Stomach (tissue), 9 donors: ENCODE results near the gene DYRK1A. TPM values are rescaled to one million over a fixed set of nuclear protein-coding genes. Genes with fewer than 3 reads are reported as not detected.

Source experiments
- DNase-seq, 2 donors: peaks; one replicate each; pipeline versions ENCODE4 v3.0.0 to v3.0.0-alpha.2; 2013 to 2019
- H3K27ac ChIP-seq, 5 donors: fragments of 200-600 bp in 4 of 5; sonication (generic) in 4 of 5; one replicate each; pipeline ENCODE4 v1.5.1; 2013 to 2019; ENCODE audit warnings: mild to moderate bottlenecking in 1 of 5, moderate library complexity in 1 of 5
- H3K27me3 ChIP-seq, 3 donors: fragments of 200-600 bp; sonication (generic); one replicate each; pipeline ENCODE4 v1.5.1; 2017 to 2019; ENCODE audit warnings: mixed run types in 1 of 3
- H3K36me3 ChIP-seq, 4 donors: fragments of 200-600 bp; sonication (generic); 1 replicate in 3 of 4; 2 replicates in 1 of 4; pipeline ENCODE4 v1.5.1; 2016 to 2019
- H3K4me1 ChIP-seq, 4 donors: fragments of 200-600 bp; sonication (generic); one replicate each; pipeline ENCODE4 v1.5.1; 2016 to 2019
- H3K4me3 ChIP-seq, 4 donors: fragments of 200-600 bp; sonication (generic) in 3 of 4; one replicate each; pipeline ENCODE4 v1.5.1; 2016 to 2019; ENCODE audit warnings: mild to moderate bottlenecking in 1 of 4
- H3K9me3 ChIP-seq, 4 donors: fragments of 200-600 bp; sonication (generic); one replicate each; pipeline ENCODE4 v1.5.1; 2016 to 2019
- EP300 ChIP-seq: sonication (generic); formaldehyde crosslinking; IDR thresholded peaks from one replicate; pipeline ENCODE4 v1.6.1; 2017; ENCODE audit warnings: antibody characterized with exemption
- POLR2A ChIP-seq, 4 donors: fragments of 450-650 bp; IDR thresholded peaks; one replicate each; pipeline ENCODE4 v1.6.1; 2016; ENCODE audit warnings: antibody characterized with exemption in 4 of 4, control low read depth in 2 of 4, mild to moderate bottlenecking in 1 of 4, moderate library complexity in 1 of 4
- POLR2AphosphoS5 ChIP-seq, 3 donors: sonication (generic); formaldehyde crosslinking; IDR thresholded peaks; one replicate each; pipeline ENCODE4 v1.6.1; 2016; ENCODE audit warnings: antibody characterized with exemption in 3 of 3
- whole genome bisulfite sequencing, 5 donors: extraction: QIAGEN DNeasy Blood & Tissue Kit in 3 of 5; methylation state at CpG; one replicate each; pipeline versions ENCODE4 v1.1.5 to v1.1.7; 2013 to 2018; 5-methylcytosine and 5-hydroxymethylcytosine counted together
- intact Hi-C: fragments of 100-400 bp; cut with DNase I; formaldehyde crosslinking; loops from one replicate; pipeline ENCODE4 v1.15.1; 2023; ENCODE audit warnings: low total_unique reads
- polyA plus RNA-seq, 3 donors: library from polyadenylated mRNA; stranded (reverse); fragments of 200-250 nt; gene quantifications; one replicate each; pipeline ENCODE4 v1.2.3, GENCODE V29; 2013
- total RNA-seq, 5 donors: library from RNA; depleted of rRNA; stranded (reverse); fragments of >200 nt; gene quantifications; one replicate each; pipeline versions ENCODE4 v1.1.0 to v1.2.3, GENCODE V29; 2014 to 2016
- TF ChIP-seq, protein P1 (sequence below), 7 experiments: fragments of 450-650 bp in 4 of 7; fragments of 200-600 bp in 3 of 7; sonication (generic) in 3 of 7; IDR thresholded peaks; one replicate each; pipeline ENCODE4 v1.5.1; 2016 to 2019; ENCODE audit warnings: antibody characterized with exemption in 7 of 7, control low read depth in 2 of 7, mild to moderate bottlenecking in 1 of 7
- donor health status: healthy with polysubstance abuse.
- donor health status: Bipolar disorder and iron deficiency.
- donor health status: healthy.

The DYRK1A gene
- total and polyA plus RNA-seq, 8 donors: 10.1 to 124 (median 67.0) TPM

DNA sequence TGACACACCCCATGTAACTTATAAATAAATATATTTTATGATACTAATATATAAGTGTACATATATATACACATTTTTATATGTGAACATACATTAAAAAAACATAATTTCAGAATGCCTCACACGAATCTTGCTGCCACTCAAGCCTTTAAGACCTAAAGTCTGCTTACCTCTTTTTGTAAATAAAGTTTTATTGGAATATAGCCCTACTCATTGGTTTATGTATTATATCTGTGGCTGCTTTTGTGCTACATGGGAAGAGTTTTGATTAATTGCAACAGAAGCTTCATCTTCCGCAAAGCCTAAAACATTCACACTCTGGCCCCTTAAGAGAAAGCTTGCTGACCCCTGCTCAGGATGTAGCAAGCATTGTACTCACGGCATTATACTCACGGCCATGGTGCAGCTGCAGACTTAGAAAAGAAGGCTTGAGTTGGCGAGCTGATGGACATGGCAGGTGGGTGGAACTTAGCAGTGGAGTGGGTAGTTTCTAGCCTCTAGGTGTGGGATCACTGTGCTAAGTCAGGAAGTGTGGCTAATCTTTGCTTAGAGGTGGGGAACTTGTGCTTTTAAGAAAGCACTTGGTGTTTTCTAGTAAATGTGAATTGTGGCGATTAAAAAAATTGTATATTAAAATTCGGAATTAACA, 80.8 kb downstream of the DYRK1A start:
- DNase-seq: no peak
- H3K4me1 ChIP-seq: peaks cover 38 to 95% (median 64%) of the 10 kb centered on the region in 4 donors
- TF ChIP-seq POLR2AphosphoS5 (IDR thresholded peaks at IDR 0.05) (no peak), POLR2A (IDR thresholded peaks at IDR 0.05) (no peak), EP300 (no peak)
- TF ChIP-seq, protein P1, sequence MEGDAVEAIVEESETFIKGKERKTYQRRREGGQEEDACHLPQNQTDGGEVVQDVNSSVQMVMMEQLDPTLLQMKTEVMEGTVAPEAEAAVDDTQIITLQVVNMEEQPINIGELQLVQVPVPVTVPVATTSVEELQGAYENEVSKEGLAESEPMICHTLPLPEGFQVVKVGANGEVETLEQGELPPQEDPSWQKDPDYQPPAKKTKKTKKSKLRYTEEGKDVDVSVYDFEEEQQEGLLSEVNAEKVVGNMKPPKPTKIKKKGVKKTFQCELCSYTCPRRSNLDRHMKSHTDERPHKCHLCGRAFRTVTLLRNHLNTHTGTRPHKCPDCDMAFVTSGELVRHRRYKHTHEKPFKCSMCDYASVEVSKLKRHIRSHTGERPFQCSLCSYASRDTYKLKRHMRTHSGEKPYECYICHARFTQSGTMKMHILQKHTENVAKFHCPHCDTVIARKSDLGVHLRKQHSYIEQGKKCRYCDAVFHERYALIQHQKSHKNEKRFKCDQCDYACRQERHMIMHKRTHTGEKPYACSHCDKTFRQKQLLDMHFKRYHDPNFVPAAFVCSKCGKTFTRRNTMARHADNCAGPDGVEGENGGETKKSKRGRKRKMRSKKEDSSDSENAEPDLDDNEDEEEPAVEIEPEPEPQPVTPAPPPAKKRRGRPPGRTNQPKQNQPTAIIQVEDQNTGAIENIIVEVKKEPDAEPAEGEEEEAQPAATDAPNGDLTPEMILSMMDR (IDR thresholded peaks at IDR 0.05): no peak
- H3K27me3 ChIP-seq: no peaks in the 10 kb centered on the region
- intact Hi-C loops: no loop called here
- H3K9me3 ChIP-seq: no peaks in the 10 kb centered on the region
- H3K27ac ChIP-seq: no peak overlapping the region
- WGBS, 5 donors: 79 to 97% (median 88%) methylated on average over 7 of the region's 7 CpGs
- no peaks in the 10 kb centered on the region for H3K36me3 ChIP-seq
- H3K4me3 ChIP-seq: no peak overlapping the region

DNA sequence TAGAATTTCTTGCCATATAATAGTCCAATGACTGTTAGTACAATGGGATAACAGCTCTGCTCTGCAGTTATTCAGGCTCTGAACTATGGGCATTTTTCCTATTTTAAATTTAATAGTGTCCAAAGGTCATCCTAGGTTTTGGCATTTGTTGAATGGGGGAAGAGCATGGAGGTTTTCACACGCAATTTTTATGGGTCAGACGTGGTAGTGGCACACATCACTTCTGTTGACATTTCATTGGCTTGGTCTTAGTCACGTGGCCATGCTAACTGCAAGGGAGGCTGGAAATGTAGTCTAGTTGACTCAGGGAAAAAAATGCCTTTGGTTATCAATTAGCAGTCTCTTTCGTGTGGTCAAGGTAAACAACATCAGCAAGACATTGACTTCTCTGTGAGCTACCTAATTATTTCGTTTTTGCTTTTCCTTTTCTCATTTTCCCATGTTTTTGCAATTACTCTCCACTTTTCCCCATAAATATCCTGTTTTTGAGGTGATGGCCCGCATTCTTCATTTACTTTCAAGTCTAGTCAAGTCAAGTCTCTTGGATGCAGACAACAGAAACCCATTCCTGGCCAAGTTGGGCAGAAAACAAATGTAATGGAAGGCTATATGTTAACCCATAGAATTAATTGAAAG, 82.8 kb downstream of the DYRK1A start:
- Histone ChIP-seq H3K9me3 (no peaks in the 10 kb centered on the region), H3K4me3 (no peak overlapping the region), H3K27me3 (no peaks in the 10 kb centered on the region), H3K36me3 (no peaks in the 10 kb centered on the region), H3K4me1 (peaks cover 34 to 92% (median 65%) of the 10 kb centered on the region in 4 donors), H3K27ac (peak overlapping the region in 2 of 5 donors; percentile 28 to 30)
- WGBS, 5 donors: 57 to 68% (median 65%) methylated on average over 6 of the region's 6 CpGs
- intact Hi-C loops: no loop called here
- TF ChIP-seq POLR2AphosphoS5 (IDR thresholded peaks at IDR 0.05) (no peak), POLR2A (IDR thresholded peaks at IDR 0.05) (no peak), EP300 (no peak)
- TF ChIP-seq, protein P1 (IDR thresholded peaks at IDR 0.05): no peak
- no peak for DNase-seq

DNA sequence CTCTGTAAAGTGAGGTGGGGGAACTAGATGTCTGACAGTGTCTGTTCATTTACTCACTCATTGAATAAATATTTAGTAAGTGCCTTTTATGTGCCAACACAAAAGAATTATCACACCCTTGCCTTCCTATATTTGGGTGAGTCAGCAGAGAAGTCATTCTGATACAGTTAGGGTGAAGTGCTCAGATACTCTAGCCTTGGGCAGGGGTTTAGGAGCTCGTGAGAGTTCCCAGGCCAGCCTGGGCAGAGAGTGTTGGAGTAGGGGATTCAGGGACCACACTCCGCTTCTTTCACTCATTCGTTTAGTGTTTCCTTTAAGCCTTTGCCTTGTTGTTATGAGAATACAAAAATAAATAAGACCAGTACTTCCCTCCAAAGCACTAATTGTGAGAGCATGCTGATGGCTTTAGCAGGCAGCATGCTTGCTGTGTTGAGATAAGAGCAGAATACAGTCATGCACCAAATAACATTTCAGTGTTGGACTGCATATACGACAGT, 83.9 kb downstream of the DYRK1A start:
- intact Hi-C loops: no loop called here
- WGBS, 5 donors: 58 to 76% (median 63%) methylated on average over 4 of the region's 4 CpGs
- H3K27ac ChIP-seq: peak overlapping the region in 2 of 5 donors; percentile 24 to 28

DNA sequence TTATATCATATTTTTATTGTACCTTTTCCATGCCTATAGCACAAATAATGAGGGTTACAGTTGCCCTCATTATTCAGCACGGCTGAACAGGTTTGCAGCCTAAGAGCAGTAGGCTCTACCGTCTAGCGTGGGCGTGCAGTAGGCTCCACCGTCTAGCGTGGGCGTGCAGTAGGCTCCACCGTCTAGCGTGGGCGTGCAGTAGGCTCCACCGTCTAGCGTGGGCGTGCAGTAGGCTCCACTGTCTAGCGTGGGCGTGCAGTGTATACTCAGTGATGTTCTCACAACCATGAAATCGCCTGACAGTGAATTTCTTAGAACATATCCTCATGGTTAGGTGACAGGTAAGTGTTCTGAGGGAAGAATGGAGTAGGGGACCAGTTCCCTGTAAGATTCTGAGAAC, 84.9 kb downstream of the DYRK1A start:
- peaks cover 42 to 92% (median 66%) of the 10 kb centered on the region in 4 donors for H3K4me1 ChIP-seq
- TF ChIP-seq, protein P1 (IDR thresholded peaks at IDR 0.05): no peak
- TF ChIP-seq POLR2AphosphoS5 (IDR thresholded peaks at IDR 0.05) (no peak), POLR2A (IDR thresholded peaks at IDR 0.05) (no peak), EP300 (no peak)
- no peak overlapping the region for H3K4me3 ChIP-seq
- H3K27me3 ChIP-seq: no peaks in the 10 kb centered on the region
- no peak overlapping the region for H3K27ac ChIP-seq
- no peaks in the 10 kb centered on the region for H3K36me3 ChIP-seq
- intact Hi-C loops: no loop called here
- whole genome bisulfite sequencing, 5 donors: 94 to 96% (median 95%) methylated on average over 16 of the region's 16 CpGs
- DNase-seq: no peak
- H3K9me3 ChIP-seq: no peaks in the 10 kb centered on the region

More for the DNA sequence above, 83.9 kb downstream of the DYRK1A start:
- Histone ChIP-seq H3K4me3 (no peak overlapping the region), H3K9me3 (no peaks in the 10 kb centered on the region), H3K36me3 (no peaks in the 10 kb centered on the region), H3K4me1 (peaks cover 40 to 92% (median 65%) of the 10 kb centered on the region in 4 donors), H3K27me3 (no peaks in the 10 kb centered on the region)
- TF ChIP-seq EP300 (no peak), POLR2A (IDR thresholded peaks at IDR 0.05) (no peak), POLR2AphosphoS5 (IDR thresholded peaks at IDR 0.05) (no peak)
- TF ChIP-seq, protein P1 (IDR thresholded peaks at IDR 0.05): no peak
- DNase-seq: no peak
